ENCODE measurements around the gene DAD1.

Gene DAD1

DNA sequence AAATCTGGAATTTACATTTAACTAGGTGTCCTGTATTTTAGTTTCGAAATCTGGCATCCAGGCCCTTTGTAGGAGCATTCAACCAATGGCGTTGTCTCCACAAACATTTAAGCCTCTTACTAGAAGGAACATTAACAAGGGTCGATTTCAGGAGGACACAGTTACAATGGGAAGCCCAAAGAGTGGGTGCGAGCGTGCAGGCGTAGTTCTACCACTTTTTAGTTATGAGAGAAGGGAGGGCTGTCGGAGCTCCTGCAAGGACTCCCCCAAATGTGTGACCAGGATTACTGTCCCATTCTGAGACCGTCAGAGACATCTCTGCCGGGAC, 8.7 kb upstream of the DAD1 start:
- Histone ChIP-seq H3K4me3 (ENCODE audit: low read depth, low read length) (peak overlapping the region; percentile 95), H3K27me3 (ENCODE audit: insufficient read depth, low read depth, severe bottlenecking) (no peaks in the 10 kb centered on the region), H3K27ac (peak overlapping the region; percentile 70), H3K9me3 (ENCODE audit: severe bottlenecking) (no peaks in the 10 kb centered on the region), H3K36me3 (peaks cover 11% of the 10 kb centered on the region)
- TF ChIP-seq, protein P1, sequence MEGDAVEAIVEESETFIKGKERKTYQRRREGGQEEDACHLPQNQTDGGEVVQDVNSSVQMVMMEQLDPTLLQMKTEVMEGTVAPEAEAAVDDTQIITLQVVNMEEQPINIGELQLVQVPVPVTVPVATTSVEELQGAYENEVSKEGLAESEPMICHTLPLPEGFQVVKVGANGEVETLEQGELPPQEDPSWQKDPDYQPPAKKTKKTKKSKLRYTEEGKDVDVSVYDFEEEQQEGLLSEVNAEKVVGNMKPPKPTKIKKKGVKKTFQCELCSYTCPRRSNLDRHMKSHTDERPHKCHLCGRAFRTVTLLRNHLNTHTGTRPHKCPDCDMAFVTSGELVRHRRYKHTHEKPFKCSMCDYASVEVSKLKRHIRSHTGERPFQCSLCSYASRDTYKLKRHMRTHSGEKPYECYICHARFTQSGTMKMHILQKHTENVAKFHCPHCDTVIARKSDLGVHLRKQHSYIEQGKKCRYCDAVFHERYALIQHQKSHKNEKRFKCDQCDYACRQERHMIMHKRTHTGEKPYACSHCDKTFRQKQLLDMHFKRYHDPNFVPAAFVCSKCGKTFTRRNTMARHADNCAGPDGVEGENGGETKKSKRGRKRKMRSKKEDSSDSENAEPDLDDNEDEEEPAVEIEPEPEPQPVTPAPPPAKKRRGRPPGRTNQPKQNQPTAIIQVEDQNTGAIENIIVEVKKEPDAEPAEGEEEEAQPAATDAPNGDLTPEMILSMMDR (IDR thresholded peaks at IDR 0.05; ENCODE audit: low read depth, low read length) = no peak
- no peak for DNase-seq

DNA sequence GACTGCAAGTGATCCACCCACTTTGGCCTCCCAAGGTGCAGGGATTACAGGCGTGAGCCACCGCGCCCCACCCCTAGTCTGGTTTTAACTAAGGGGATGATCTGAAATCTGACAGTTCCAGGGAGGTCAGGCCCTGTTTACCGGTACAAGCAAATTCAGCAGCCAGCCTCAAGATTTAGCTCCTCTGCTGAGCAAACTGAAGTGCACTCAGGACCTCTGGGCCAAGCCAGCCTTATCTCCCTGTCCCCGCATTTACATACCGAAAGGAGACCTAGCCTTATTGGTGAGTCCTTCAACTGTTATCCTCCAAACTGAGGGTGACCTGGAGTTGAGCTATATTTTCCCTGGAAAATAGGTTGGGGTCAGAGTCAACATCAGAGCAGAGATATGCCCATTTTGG, 8.2 kb upstream of the DAD1 start:
- Histone ChIP-seq H3K36me3 (peaks cover 7% of the 10 kb centered on the region), H3K27ac (no peak overlapping the region), H3K4me3 (ENCODE audit: low read depth, low read length) (no peak overlapping the region; the same call in 1 of the 2 replicates)

DNA sequence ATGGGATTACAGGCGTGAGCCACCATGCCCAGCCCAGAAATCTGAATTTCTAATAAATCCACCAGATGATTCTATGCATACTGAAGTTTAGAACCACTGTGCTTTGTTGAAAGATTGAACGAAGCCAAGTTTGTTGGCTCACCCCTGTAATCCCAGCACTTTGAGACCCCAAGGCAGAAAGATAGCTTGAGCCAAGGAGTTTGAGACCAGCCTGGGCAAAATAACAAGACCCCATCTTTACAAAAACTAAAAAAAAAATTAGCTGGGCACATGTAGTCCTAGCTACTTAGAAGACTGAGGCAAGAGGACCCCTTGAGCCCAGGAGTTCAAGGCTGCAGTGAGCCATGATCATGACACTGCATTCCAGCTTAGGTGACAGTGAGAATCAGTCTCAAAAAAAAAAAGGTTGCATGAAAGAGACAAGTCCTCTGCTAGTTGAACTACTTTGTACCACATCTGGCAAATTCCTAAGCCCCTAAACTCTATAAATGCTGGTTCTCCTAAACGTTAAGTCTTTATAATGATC, 7.4 kb upstream of the DAD1 start:
- H3K27ac ChIP-seq = no peak overlapping the region
- TF ChIP-seq, protein P1 (IDR thresholded peaks at IDR 0.05; ENCODE audit: low read depth, low read length) = no peak
- no peaks in the 10 kb centered on the region for H3K27me3 ChIP-seq (ENCODE audit: insufficient read depth, low read depth, severe bottlenecking)
- no peak overlapping the region for H3K4me3 ChIP-seq (ENCODE audit: low read depth, low read length)
- no peak for DNase-seq
- H3K9me3 ChIP-seq (ENCODE audit: severe bottlenecking) = no peaks in the 10 kb centered on the region
- no peaks in the 10 kb centered on the region; the same call in 1 of the 2 replicates for H3K36me3 ChIP-seq

More for the DNA sequence above, 8.2 kb upstream of the DAD1 start:
- Histone ChIP-seq H3K9me3 (ENCODE audit: severe bottlenecking) (no peaks in the 10 kb centered on the region), H3K27me3 (ENCODE audit: insufficient read depth, low read depth, severe bottlenecking) (no peaks in the 10 kb centered on the region)
- no peak for DNase-seq
- TF ChIP-seq, protein P1 (IDR thresholded peaks at IDR 0.05; ENCODE audit: low read depth, low read length) = no peak

DNA sequence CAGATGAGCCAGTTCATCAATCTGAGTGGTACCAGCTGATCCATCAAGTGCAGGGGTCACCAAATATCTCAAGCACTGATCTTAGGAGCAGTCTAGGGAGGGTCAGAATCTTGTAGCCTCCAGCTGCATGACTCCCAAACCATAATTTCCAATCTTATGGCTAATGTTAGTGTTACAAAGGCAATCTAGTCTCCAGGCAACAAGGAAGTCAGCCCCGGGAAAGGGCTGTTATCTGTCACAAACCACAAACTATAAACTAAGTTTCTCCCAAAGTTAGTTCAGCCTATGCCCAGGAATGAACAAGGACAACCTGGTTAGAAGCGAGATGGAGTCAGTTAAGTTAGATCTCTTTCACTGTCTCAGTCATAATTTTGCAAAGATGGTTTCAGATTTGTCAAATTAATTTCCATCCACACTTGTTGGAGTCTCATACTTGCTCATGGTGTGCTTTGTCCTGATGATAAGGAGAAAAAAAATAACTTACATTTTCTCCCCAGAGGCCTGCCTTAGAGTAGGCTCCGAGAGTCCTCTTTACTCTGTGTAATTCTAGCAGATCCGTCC, 5.2 kb upstream of the DAD1 start:
- no peak overlapping the region for H3K27ac ChIP-seq
- H3K27me3 ChIP-seq (ENCODE audit: insufficient read depth, low read depth, severe bottlenecking) = no peaks in the 10 kb centered on the region
- H3K36me3 ChIP-seq = no peaks in the 10 kb centered on the region
- TF ChIP-seq, protein P1 (IDR thresholded peaks at IDR 0.05; ENCODE audit: low read depth, low read length) = no peak
- H3K4me3 ChIP-seq (ENCODE audit: low read depth, low read length) = no peak overlapping the region
- H3K9me3 ChIP-seq (ENCODE audit: severe bottlenecking) = no peaks in the 10 kb centered on the region
- DNase-seq = no peak

DNA sequence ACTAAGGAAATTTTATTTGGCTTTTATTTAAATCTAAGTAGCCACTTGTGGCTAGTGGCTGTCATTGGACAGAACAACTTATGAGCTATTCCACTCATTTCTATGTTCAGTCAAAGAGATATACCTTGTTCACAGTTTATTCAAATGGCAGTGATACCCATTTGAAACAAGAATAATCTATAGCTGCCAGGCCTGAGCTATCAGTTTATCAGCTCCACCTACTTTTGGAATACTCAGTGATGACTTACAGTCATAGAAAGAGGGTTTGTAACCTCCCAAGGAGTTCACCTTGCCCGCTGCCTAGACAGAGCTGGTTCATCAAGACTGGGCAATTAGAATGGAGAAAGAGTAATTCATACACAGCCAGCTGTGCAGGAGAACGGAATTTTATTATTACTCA, 4.6 kb upstream of the DAD1 start:
- H3K27me3 ChIP-seq (ENCODE audit: insufficient read depth, low read depth, severe bottlenecking) = no peaks in the 10 kb centered on the region

More for the DNA sequence above, 4.6 kb upstream of the DAD1 start:
- DNase-seq = no peak
- H3K9me3 ChIP-seq (ENCODE audit: severe bottlenecking) = no peaks in the 10 kb centered on the region
- no peak overlapping the region for H3K4me3 ChIP-seq (ENCODE audit: low read depth, low read length)
- no peak overlapping the region for H3K27ac ChIP-seq
- TF ChIP-seq, protein P1 (IDR thresholded peaks at IDR 0.05; ENCODE audit: low read depth, low read length) = no peak
- no peaks in the 10 kb centered on the region for H3K36me3 ChIP-seq
